HG02588 (cell line): Measurements from ENCODE around the gene LRRC52.

Source experiments
- ATAC-seq: cut with Tn5 transposase; IDR thresholded peaks from one replicate; pipeline ENCODE4 v1.9.1; 2021; ENCODE audit warnings: mild to moderate bottlenecking, moderate library complexity; ENCODE audit not compliant: unreplicated experiment

The LRRC52 gene

GRCh38 chr1:165537356-165538109 is 6.3 kb upstream of the LRRC52 start:
- ATAC-seq, result no peak

GRCh38 chr1:165539306-165539705 is 4.5 kb upstream of the LRRC52 start:
- no peak for ATAC-seq

DNA sequence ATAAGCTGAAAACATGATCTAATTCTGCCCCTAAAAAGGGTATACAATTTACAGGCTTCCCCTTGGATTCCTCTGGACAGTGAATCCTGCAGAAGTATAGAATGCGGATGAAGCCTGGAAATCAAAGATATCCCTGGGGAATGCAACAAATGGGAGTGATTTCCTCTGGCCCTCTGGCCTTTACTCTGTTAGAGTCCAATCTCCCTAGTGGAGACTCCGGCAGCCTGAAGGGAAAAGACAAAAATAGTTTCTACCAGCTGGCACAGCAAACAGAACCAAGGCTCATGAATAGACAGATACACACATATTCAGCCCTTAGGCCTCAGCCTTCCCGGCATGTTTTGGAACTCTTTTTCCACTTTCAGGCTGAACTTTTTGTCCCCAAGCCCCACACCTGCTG is 3.9 kb upstream of the LRRC52 start:
- ATAC-seq, result no peak

- ATAC-seq, result no peak
These were observed 1.7 kb upstream of the LRRC52 start for GRCh38 chr1:165542015-165542631.

GRCh38 chr1:165542647-165543046 is 1.2 kb upstream of the LRRC52 start:
- no peak for ATAC-seq

- ATAC-seq, result no peak
These were observed 1.2 kb downstream of the LRRC52 start for GRCh38 chr1:165544996-165545395.

- ATAC-seq, result no peak
These were observed 2.2 kb downstream of the LRRC52 start for GRCh38 chr1:165545974-165546373.

- no peak for ATAC-seq
These were observed 6.2 kb downstream of the LRRC52 start for GRCh38 chr1:165549973-165550372.

DNA sequence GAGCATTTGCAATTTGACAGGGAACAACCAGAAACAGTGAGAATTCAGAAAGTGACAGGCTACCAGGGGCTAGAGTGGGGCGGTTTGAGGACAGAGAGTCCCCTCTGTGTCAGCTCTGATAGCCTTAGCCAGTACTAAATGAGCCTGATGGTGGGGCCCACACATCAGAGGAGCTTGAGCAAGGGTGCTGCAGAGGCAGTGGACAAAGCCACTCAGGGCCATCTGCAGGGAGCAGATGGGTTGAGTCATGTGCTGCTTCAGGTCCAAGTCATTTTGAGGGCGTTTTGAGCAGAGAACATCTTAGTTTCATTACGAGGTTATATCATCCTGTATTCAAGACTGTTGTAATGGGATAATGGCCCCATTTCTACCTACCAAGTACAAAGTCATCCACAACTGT is 7.7 kb downstream of the LRRC52 start:
- ATAC-seq, result no peak

DNA sequence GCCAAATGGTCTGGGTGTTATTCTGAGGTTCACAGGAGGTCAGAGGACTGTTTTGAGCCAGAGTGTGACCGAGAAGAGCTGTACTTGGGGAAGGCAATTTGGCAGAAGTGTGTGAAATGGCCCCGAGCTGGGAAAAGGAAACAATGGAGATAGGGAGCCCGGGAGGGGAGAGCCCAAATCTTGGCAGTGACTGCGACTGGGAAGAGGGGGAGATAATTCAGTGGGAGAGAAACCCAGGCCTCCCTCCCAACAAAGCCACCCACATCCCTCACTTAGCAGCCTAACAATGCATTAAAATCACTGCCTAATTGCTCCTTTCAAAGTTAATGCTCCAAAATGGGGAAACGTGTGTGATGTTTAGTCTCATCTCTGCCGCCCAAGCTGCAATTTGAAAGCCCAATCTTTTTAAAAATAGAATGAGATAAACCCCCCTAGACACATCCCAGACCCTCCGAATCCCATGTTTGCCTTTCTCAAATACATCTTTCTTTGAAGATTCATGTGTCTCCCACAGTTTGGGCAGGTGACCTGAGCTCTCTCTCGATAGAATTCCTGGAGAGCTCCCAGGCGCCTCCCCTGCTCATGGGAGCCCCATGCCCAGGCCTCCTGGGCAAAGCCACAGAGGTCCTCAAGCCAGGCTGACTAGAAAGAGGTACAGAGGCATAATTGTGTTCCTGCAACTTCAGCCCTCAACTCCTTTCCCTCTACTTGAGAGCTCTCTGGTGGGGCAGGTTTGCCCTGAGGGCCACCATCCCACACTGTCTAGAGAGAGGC is 17.3 kb downstream of the LRRC52 start:
- no peak for ATAC-seq

GRCh38 chr1:165562571-165562970 is 18.8 kb downstream of the LRRC52 start:
- ATAC-seq, result no peak

DNA sequence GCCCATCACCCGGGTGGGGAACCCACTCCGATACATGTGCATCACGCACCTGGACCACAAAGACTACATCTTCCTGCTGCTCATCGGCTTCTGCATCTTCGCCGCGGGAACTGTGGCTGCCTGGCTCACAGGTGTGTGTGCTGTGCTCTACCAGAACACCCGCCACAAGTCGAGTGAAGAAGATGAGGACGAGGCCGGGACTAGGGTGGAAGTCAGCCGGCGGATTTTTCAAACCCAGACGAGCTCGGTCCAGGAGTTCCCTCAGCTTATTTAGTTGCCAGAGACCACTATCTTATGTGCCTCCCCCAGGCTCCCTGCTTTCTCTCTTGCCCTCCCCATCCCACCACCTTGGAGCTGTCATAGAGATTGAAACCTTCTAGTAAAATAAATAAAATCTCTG is 19.8 kb downstream of the LRRC52 start:
- no peak for ATAC-seq

GRCh38 chr1:165564561-165564960 is 20.8 kb downstream of the LRRC52 start:
- ATAC-seq, result no peak

DNA sequence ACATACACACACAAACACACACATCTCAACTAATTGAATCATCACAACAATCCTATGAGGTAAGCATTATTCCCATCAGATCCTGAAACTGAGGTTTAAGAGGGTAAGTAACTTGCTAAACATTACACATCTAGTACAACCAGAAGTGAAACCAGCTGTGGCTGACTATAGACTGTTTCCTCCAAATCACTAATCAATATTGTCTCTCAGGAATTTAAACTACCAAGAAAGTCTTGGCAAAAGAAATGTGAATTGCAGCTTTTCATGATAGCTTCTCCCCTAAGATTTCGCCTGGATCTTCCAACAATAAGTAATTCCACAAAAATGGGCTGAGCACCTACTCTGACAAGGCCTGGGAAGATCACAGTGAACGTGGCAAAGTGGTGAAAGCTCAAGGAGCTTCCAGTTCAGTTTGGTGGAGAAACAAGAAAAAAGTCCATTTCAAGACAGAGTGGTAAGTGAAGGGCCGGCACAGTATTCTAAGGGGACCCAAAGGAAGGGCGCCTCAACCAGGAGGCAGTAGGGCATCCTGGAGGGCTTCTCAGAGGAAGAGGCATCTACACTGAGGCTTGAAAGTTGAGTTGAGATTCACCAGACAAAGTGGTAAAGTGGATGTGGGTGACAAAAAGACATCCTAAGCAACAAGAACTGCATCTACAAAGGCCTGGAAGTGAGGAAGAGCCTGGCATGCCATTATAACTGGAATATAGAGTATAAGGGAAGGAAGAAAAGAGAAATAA is 22.1 kb downstream of the LRRC52 start:
- no peak for ATAC-seq

GRCh38 chr1:165570078-165570477 is 26.3 kb downstream of the LRRC52 start:
- no peak for ATAC-seq

DNA sequence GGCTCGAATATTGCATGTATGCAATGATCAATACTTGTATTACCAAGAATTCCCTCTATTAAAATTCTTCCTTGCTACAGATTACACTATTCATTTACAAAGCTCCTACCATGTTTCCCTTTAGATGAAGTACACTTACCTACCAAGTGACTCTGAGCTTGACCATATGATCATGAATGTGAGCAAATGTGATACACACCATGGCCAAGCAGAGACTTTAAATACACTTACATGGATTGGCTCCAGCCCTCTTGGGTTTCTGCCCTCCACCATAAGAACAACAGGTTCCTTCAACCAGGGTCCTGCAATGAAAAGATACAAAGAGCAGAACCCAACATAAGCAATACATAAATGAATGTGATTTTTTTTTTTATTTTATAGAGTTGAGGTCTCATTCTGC is 30.0 kb downstream of the LRRC52 start:
- ATAC-seq, result no peak

DNA sequence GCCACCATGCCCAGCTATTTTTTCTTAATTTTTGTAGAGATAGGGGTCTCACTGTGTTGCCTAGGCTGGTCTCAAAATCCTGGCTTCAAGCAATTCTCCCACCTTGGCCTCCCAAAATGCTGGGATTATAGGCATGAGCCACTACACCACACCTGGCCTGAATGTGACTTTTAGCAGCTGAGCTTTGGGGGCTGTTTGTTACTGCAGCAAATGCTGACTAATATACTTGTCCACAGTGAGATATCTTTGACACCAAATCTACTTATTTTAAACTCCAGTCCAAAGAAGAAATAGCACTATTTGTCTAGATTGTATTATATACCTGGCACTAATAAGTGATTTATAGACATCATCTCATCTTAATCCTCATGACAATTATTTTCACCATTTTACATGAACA is 30.5 kb downstream of the LRRC52 start:
- no peak for ATAC-seq

GRCh38 chr1:165575468-165576099 is 31.8 kb downstream of the LRRC52 start:
- ATAC-seq, result no peak

- no peak for ATAC-seq
These were observed 32.7 kb downstream of the LRRC52 start for GRCh38 chr1:165576536-165576935.

- ATAC-seq, result no peak
These were observed 33.9 kb downstream of the LRRC52 start for GRCh38 chr1:165577707-165578106.
